Adrenal gland (tissue), 12 donors: ENCODE measurements around the gene TNXB. TPM values are rescaled to one million over a fixed set of nuclear protein-coding genes. Genes with fewer than 3 reads are reported as not detected.

Experiments used
- DNase-seq, 7 donors: peaks; one replicate each; pipeline ENCODE4 v3.0.0-alpha.2; 2019 to 2020
- H3K27ac ChIP-seq, 5 donors: fragments of 200-600 bp; sonication (generic) in 4 of 5; 1 replicate in 3 of 5; 2 replicates in 2 of 5; pipeline versions ENCODE4 v1.5.1 to v1.8.0; 2016 to 2020; ENCODE audit warnings: mild to moderate bottlenecking in 1 of 5
- H3K27me3 ChIP-seq: fragments of 200-600 bp; 2 replicates; pipeline ENCODE4 v1.8.0; 2021
- H3K36me3 ChIP-seq, 2 donors: fragments of 200-600 bp; replicated peaks in 1 of 2; 1 replicate in 1 of 2; 2 replicates in 1 of 2; pipeline versions ENCODE4 v1.5.1 to v1.8.0; 2018 to 2022
- H3K4me1 ChIP-seq, 2 donors: fragments of 200-600 bp; replicated peaks in 1 of 2; 1 replicate in 1 of 2; 2 replicates in 1 of 2; pipeline versions ENCODE4 v1.5.1 to v1.8.0; 2018 to 2021
- H3K4me3 ChIP-seq, 4 donors: fragments of 200-600 bp; sonication (generic) in 3 of 4; one replicate each; pipeline ENCODE4 v1.5.1; 2016 to 2018
- H3K9me3 ChIP-seq, 3 donors: fragments of 200-600 bp; sonication (generic) in 1 of 3; replicated peaks in 1 of 3; 1 replicate in 2 of 3; 2 replicates in 1 of 3; pipeline versions ENCODE4 v1.5.1 to v1.8.0; 2016 to 2021
- POLR2A ChIP-seq, 2 donors: fragments of 450-650 bp; IDR thresholded peaks; one replicate each; pipeline ENCODE4 v1.6.1; 2017; ENCODE audit warnings: antibody characterized with exemption in 2 of 2, mild to moderate bottlenecking in 2 of 2, moderate library complexity in 1 of 2
- WGBS, 4 donors: extraction: QIAGEN DNeasy Blood & Tissue Kit in 2 of 4; methylation state at CpG; one replicate each; pipeline versions ENCODE4 v1.1.5 to v1.1.7; 2013 to 2017; 5-methylcytosine and 5-hydroxymethylcytosine counted together
- intact Hi-C, 2 donors: fragments of 100-400 bp; cut with DNase I; formaldehyde crosslinking; loops; one replicate each; pipeline versions ENCODE4 v1.14.1 to v1.15.0; 2022 to 2023
- polyA plus RNA-seq, 3 donors: library from polyadenylated mRNA; stranded (reverse); fragments of 200-250 nt in 2 of 3; fragments of 350-450 nt in 1 of 3; fragmentation: Illumina TruSeq in 1 of 3; extraction: RNeasy Lipid Tissue Mini Kit (QIAGEN cat#74804) in 1 of 3; gene quantifications; one replicate each; pipeline ENCODE4 v1.2.3, GENCODE V29; 2013 to 2014
- total RNA-seq, 9 donors: library from RNA; depleted of rRNA in 4 of 9; stranded (reverse); fragments of >200 nt in 4 of 9; fragments of 120-200 nt in 1 of 9; fragmentation: NEBNext Ultra II Directional in 1 of 9; extraction: Animal tissue kit (Norgen Biotek cat#: 25700) in 1 of 9; gene quantifications; one replicate each; pipeline versions ENCODE4 v1.1.0 to v1.2.4, GENCODE V29; 2013 to 2023
- TF ChIP-seq, protein P1 (sequence below), 6 experiments: fragments of 450-650 bp in 4 of 6; fragments of 200-600 bp in 2 of 6; sonication (generic) in 1 of 6; IDR thresholded peaks; 1 replicate in 5 of 6; 2 replicates in 1 of 6; pipeline versions ENCODE4 v1.5.1 to v1.8.0; 2016 to 2021; ENCODE audit warnings: antibody characterized with exemption in 6 of 6, mild to moderate bottlenecking in 2 of 6, moderate library complexity in 1 of 6
- donor health status: healthy with polysubstance abuse.
- donor health status: Bipolar disorder and iron deficiency.
- donor health status: DM: yes; HTN: yes; CAD: no.
- donor health status: DM: no; HTN: no; CAD: no.
- donor health status: DM: no; HTN: no; CAD: no.
- donor health status: DM: yes; HTN: yes; CAD: no.

TNXB gene
- total and polyA plus RNA-seq, 12 donors, result 19.6 to 506 (median 213) TPM

GRCh38 chr6:32074996-32075532 is 34.1 kb downstream of the TNXB start:
- H3K36me3 ChIP-seq, result no peaks in the 10 kb centered on the region
- WGBS, 4 donors, result 87 to 96% (median 91%) methylated on average over 8 of the region's 8 CpGs
- no peak overlapping the region for H3K27ac ChIP-seq
- TF ChIP-seq POLR2A (IDR thresholded peaks at IDR 0.05), result no peak
- TF ChIP-seq, protein P1, sequence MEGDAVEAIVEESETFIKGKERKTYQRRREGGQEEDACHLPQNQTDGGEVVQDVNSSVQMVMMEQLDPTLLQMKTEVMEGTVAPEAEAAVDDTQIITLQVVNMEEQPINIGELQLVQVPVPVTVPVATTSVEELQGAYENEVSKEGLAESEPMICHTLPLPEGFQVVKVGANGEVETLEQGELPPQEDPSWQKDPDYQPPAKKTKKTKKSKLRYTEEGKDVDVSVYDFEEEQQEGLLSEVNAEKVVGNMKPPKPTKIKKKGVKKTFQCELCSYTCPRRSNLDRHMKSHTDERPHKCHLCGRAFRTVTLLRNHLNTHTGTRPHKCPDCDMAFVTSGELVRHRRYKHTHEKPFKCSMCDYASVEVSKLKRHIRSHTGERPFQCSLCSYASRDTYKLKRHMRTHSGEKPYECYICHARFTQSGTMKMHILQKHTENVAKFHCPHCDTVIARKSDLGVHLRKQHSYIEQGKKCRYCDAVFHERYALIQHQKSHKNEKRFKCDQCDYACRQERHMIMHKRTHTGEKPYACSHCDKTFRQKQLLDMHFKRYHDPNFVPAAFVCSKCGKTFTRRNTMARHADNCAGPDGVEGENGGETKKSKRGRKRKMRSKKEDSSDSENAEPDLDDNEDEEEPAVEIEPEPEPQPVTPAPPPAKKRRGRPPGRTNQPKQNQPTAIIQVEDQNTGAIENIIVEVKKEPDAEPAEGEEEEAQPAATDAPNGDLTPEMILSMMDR (IDR thresholded peaks at IDR 0.05), result no peak
- no peaks in the 10 kb centered on the region for H3K27me3 ChIP-seq
- no peak for DNase-seq
- no peak overlapping the region for H3K4me3 ChIP-seq
- H3K9me3 ChIP-seq, result no peaks in the 10 kb centered on the region
- intact Hi-C loops, result no loop called here
- peaks cover 7 to 28% of the 10 kb centered on the region in 2 donors for H3K4me1 ChIP-seq

DNA sequence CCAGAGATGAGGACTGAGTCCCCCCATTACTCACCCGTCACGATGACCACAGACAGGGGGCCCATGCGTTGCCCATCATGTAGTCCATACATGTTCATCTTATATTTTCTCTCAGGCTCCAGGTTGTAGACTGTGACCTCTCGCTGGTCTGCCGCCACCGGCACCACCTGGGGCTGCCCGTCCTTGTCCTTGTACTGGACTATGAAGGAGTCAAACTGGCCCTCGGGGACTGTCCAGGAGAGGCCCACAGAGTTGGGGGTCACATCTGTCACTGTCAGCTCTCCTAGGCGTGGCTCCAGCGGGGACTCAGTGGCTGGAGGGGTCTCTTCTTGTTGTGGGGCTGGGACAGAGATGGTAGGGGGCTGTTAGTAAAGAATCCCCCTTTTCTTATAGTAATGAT is 35.5 kb downstream of the TNXB start:
- H3K9me3 ChIP-seq, result no peaks in the 10 kb centered on the region
- 88 to 93% (median 92%) methylated on average over 10 of the region's 10 CpGs for WGBS, 4 donors
- no peak for DNase-seq
- TF ChIP-seq, protein P1 (IDR thresholded peaks at IDR 0.05), result no peak
- TF ChIP-seq POLR2A (IDR thresholded peaks at IDR 0.05), result no peak
- intact Hi-C loops, result no loop called here
- peaks cover under 1 to 15% of the 10 kb centered on the region in 2 donors for H3K4me1 ChIP-seq
- no peak overlapping the region for H3K4me3 ChIP-seq
- no peak overlapping the region for H3K27ac ChIP-seq
- no peaks in the 10 kb centered on the region for H3K27me3 ChIP-seq
- H3K36me3 ChIP-seq, result no peaks in the 10 kb centered on the region

DNA sequence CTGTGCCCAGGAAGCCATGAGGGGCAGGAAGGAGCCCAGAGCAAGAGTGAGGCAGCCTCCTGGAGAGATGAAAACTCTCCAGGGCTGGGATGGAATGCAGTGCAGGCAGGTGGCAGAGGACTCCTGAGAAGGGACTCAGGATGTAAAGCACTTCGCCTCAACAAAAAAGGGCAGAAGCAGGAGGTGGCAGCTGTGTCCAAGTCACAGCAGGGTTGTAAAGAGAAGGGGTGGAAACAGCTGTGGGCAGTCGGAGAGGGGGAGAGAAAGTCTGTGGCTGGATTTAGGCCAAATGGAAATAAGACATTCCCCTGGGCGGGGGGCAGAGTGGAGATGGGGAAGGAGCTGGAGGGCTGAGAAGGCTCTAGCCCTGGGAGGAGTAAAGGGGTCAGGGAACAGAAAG is 36.0 kb downstream of the TNXB start:
- Histone ChIP-seq H3K9me3 (no peaks in the 10 kb centered on the region), H3K4me3 (no peak overlapping the region), H3K36me3 (no peaks in the 10 kb centered on the region), H3K27ac (no peak overlapping the region), H3K27me3 (no peaks in the 10 kb centered on the region), H3K4me1 (peaks cover 0 to 13% of the 10 kb centered on the region in 2 donors)
- WGBS, 4 donors, result 79 to 88% (median 82%) methylated on average over 3 of the region's 3 CpGs
- no peak for DNase-seq
- intact Hi-C loops, result no loop called here
- TF ChIP-seq POLR2A (IDR thresholded peaks at IDR 0.05), result no peak
- TF ChIP-seq, protein P1 (IDR thresholded peaks at IDR 0.05), result no peak

GRCh38 chr6:32070814-32071543 is 38.2 kb downstream of the TNXB start:
- no peak overlapping the region for H3K4me3 ChIP-seq
- WGBS, 4 donors, result 77 to 85% (median 81%) methylated on average over 12 to 16 of the region's 16 CpGs
- intact Hi-C loops, result no loop called here
- no peak for TF ChIP-seq POLR2A (IDR thresholded peaks at IDR 0.05)
- TF ChIP-seq, protein P1 (IDR thresholded peaks at IDR 0.05), result no peak
- H3K4me1 ChIP-seq, result no peaks in the 10 kb centered on the region
- no peaks in the 10 kb centered on the region for H3K9me3 ChIP-seq
- no peaks in the 10 kb centered on the region for H3K27me3 ChIP-seq
- DNase-seq, result no peak
- no peaks in the 10 kb centered on the region for H3K36me3 ChIP-seq
- peak overlapping the region in 2 of 5 donors; percentile 26 to 63 for H3K27ac ChIP-seq
